ENCODE results near the gene DNMT3A.

Gene DNMT3A

GRCh38 chr2:25197336-25198208 is 144.2 kb downstream of the DNMT3A start:
- no peak overlapping the region for H3K27ac ChIP-seq
- TF ChIP-seq ZFX (IDR thresholded peaks at IDR 0.05) = no peak
- no peak for TF ChIP-seq CTCF (conservative IDR thresholded peaks at IDR 0.05)

GRCh38 chr2:25194576-25195122 is 147.1 kb downstream of the DNMT3A start:
- TF ChIP-seq ZFX (IDR thresholded peaks at IDR 0.05) = no peak
- TF ChIP-seq CTCF (conservative IDR thresholded peaks at IDR 0.05) = no peak
- H3K27ac ChIP-seq = no peak overlapping the region

- H3K27ac ChIP-seq = no peak overlapping the region
- TF ChIP-seq ZFX (IDR thresholded peaks at IDR 0.05) (no peak), CTCF (conservative IDR thresholded peaks at IDR 0.05) (no peak)
Measured at GRCh38 chr2:25190536-25190935, 151.2 kb downstream of the DNMT3A start.

GRCh38 chr2:25188405-25188804 is 153.3 kb downstream of the DNMT3A start:
- H3K27ac ChIP-seq = no peak overlapping the region

GRCh38 chr2:25187729-25188350 is 153.9 kb downstream of the DNMT3A start:
- H3K27ac ChIP-seq = no peak overlapping the region
- TF ChIP-seq ZFX (IDR thresholded peaks at IDR 0.05) (no peak), CTCF (conservative IDR thresholded peaks at IDR 0.05) (no peak)

More at GRCh38 chr2:25188405-25188804, 153.3 kb downstream of the DNMT3A start:
- no peak for TF ChIP-seq ZFX (IDR thresholded peaks at IDR 0.05)
- no peak for TF ChIP-seq CTCF (conservative IDR thresholded peaks at IDR 0.05)

- TF ChIP-seq ZFX (IDR thresholded peaks at IDR 0.05) = no peak
- TF ChIP-seq CTCF (conservative IDR thresholded peaks at IDR 0.05) = no peak
- peak overlapping the region; percentile 42 for H3K27ac ChIP-seq
Measured at GRCh38 chr2:25184254-25184653, 157.5 kb downstream of the DNMT3A start.

GRCh38 chr2:25178976-25179375 is 162.7 kb downstream of the DNMT3A start:
- no peak for TF ChIP-seq ZFX (IDR thresholded peaks at IDR 0.05)
- TF ChIP-seq CTCF (conservative IDR thresholded peaks at IDR 0.05) = no peak
- no peak overlapping the region for H3K27ac ChIP-seq

Measured in C4-2B (cell line).